GM12892 (cell line): ENCODE data around the gene TNS3.

Experiments
- POLR2A ChIP-seq: IDR thresholded peaks from 2 replicates; pipeline ENCODE4 v1.6.1; 2011; ENCODE audit warnings: low read depth, low read length, control low read depth
- POLR2AphosphoS5 ChIP-seq: IDR thresholded peaks from 2 replicates; pipeline ENCODE4 v1.6.1; 2011; ENCODE audit warnings: low read depth, low read length, control low read depth
- TAF1 ChIP-seq: IDR thresholded peaks from 2 replicates; pipeline ENCODE4 v1.6.1; 2011; ENCODE audit warnings: low read depth, mild to moderate bottlenecking, control low read depth, low read length, borderline replicate concordance

DNA sequence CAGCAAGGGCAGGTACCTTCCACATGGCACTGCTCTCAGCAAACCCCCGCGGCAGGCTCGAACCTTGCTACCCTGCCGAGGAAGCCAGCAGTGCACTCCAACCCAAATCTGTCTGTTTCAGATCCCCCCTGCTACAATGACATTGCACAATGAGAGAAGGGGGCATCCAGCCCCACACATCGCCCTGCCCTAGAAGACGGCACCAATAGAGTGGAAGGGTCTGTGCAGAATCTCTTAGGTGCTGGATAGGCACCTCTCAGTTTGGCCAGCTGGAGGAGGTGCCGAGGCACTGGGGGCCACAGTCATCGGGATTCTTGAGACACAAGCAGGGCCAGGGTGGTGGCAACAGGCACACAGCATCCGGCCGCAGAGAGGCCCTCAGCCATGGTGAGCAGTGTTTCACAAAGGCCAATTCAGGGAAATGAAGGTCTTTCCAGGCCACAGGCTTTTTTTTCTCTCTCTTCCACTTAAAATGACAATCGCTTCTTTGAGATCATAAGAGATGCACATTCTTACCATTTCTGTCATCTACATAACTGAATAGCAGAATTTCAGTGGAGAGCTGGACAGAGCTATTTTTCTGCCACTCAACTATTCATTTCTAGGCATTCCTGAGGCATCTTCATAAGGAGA lies 281.3 kb downstream of the TNS3 start:
- TF ChIP-seq POLR2A, result no peak
- TF ChIP-seq TAF1, result no peak
- TF ChIP-seq POLR2AphosphoS5, result no peak
